ENCODE measurements around the gene AFAP1.

GRCh38 chr4:7970361-7970946 lies 30.8 kb upstream of the AFAP1 start:
- TF ChIP-seq CHD1 (IDR thresholded peaks at IDR 0.05; ENCODE audit: low read depth, low read length) (no peak), MAZ (IDR thresholded peaks at IDR 0.05; ENCODE audit: borderline replicate concordance, low read depth, low read length) (no peak), CTCF (conservative IDR thresholded peaks at IDR 0.05; ENCODE audit: low read depth, low read length) (no peak), SMC3 (IDR thresholded peaks at IDR 0.05; ENCODE audit: low read depth, low read length) (no peak), USF2 (IDR thresholded peaks at IDR 0.05; ENCODE audit: low read depth, low read length) (no peak), MAFK (IDR thresholded peaks at IDR 0.05; ENCODE audit: low read depth, low read length) (no peak), CEBPB (IDR thresholded peaks at IDR 0.05; ENCODE audit: low read depth, low read length) (no peak)

Data from IMR-90 (cell line).